GM23248 (cell line): ENCODE results near the gene IL1RAPL1.

Experiments
- EZH2 ChIP-seq: fragments of 200-600 bp; sonication (generic); IDR thresholded peaks from 2 replicates; pipeline ENCODE4 v1.6.1; 2018; ENCODE audit warnings: antibody characterized with exemption, mild to moderate bottlenecking; ENCODE audit not compliant: insufficient read depth, poor library complexity, severe bottlenecking
- EZH2phosphoT487 ChIP-seq: fragments of 200-600 bp; sonication (generic); IDR thresholded peaks from 2 replicates; pipeline ENCODE4 v1.6.1; 2018; ENCODE audit warnings: antibody characterized with exemption, moderate library complexity, mild to moderate bottlenecking, low read depth; ENCODE audit not compliant: insufficient read depth

DNA sequence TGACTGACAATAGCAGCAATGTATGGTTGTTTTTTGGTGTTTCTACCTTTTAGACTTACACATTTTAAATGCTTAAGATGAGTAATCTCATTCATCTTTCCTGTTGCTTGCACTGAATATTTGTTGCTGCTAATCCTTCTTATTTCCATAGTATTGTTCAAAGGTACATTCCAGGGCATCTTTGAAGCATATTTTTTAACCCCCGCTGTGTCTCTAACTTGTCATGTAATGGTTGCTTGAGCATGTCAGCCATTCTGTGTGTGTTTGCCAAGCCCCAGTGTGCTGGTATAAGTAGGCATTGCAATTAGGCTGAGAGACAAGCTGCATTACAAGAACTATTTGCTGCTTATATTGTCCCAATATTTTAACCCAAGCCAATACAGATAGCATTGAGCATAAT lies 87.9 kb downstream of the IL1RAPL1 start:
- TF ChIP-seq EZH2: no peak
- TF ChIP-seq EZH2phosphoT487: no peak
